ENCODE results near the gene ZNF620.
"Not testable (repeated sequence)": the region's sequence is repeated elsewhere in the genome, so short reads cannot be mapped to it uniquely, and the experiment has no call there.

Gene ZNF620

DNA sequence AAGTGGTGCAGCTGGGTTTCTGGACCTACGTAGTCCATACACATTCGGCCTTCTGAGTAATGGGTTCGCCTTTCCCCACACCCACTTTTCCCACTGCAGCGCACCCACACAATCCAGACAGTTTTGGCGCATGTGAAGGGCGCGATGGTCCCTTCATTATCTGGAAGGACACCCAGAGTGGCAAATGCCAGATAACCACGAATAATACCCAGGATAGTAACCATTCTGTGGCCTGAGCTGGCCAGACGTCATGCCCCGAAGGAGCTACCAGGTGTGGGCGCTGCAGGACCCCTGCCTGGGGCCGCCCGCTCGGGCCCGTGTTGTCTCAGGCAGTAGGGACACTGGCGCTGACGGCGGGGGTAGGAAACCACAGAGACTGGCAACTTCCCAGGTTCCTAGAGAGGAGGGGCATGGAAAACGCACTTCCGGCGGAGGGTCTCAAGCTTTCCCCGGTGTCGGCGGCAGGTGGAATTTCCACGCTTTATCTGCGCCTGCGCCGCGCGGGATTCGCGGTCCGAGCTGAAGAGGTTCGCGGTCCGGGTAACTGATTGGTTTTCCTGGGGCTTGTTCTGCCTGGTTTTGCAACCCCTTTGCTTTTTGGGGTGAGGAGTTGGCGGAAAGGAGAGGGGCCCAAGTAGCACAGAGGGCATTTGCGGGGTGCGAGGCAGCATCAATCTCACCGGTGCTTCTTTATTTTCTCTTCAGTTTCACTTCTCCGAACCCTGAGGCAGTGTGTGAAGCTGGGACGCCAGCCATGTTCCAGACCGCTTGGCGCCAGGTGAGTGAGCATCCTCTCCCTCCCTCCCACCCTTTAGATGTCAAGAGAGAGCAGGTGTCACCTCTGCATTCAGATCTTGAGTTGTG is at the start of gene ZNF620:
ZNF620 (plus strand) TSS at position 441 of the 864 bp plus-strand sequence; CDS start at position 755, 314 bp downstream.
- peak; percentile 33 for DNase-seq (ENCODE audit: low read depth)

DNA sequence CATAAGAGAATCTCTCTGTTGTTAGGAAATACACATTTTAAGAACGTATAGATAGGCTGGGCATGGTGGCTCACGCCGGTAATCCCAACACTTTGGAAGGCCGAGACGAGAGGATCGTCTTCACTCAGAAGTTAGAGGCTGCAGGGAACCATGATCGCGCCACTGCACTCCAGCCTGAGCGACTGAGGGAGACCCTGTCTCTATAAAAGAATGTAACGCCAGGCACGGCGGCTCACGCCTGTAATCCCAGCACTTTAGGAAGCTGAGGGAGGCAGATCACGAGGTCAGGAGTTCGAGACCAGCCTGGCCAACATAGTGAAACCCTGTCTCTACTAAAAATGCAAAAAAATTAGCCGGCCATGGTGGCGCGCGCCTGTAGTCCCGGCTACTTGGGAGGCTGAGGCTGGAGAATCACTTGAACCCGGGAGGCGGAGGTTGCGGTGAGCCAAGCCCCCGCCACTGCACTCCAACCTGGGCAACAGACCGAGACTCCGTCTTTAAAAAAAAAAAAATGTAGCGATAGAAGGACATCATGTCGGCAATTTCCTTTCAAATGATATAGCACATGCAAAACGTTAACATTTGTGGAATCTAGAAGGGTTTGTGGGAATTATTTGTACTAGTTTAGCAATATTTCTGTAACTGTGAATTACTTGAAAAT is 49.4 kb upstream of the ZNF620 start:
- no peak for DNase-seq (ENCODE audit: low read depth)

DNA sequence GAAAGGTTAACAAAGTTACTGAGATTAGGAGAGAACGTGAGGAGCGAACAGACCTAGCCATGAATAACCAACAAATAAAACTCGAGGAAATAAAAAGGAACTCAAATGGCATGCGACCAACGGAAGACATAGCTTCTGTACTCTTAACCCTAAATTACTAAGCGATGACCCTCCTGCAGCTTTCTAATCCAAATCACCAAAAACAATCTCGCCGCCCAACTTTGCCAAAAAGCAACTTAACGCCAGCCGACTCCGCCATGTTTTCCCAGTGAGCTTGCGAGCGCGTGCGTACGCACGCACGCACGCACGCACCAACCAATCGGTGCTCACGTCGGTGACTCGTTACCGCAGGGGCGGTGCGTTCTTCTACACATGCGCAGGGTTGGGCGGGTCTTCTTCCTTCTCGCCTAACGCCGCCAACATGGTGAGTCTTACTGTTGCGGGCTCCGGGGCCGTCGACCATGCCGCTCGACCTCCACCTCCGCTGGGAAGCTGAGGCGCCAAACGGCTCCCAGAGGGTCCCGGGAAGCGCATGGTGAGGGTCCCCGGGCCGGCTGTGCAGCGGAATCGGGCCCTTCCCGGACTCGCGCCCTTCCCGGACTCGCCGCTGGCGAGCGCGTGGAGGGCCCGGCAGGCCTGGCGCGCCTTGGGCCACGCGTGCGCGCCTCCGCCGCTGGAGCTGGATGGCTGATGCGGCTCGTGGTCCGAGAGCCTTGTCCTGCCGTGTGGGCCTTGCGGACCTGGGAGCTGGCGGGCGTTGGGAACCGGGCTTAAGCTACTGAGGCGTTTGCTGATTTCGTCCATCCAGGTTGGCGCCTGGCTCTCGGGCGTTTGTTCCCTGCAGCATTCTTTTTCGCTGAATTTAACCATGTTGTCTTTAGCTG is 48.7 kb upstream of the ZNF620 start, which contains the start of gene RPL14:
RPL14 (plus strand) TSS at position 400 of the 884 bp plus-strand sequence; CDS start at position 533, 133 bp downstream.
- peak; percentile 89 for DNase-seq (ENCODE audit: low read depth)

- DNase-seq (ENCODE audit: low read depth): no peak
Observed at GRCh38 chr3:40458473-40458872, 47.4 kb upstream of the ZNF620 start.

GRCh38 chr3:40460481-40460880 is 45.4 kb upstream of the ZNF620 start:
- not testable (repeated sequence) for DNase-seq (ENCODE audit: low read depth)

GRCh38 chr3:40461161-40461560 is 44.7 kb upstream of the ZNF620 start:
- DNase-seq (ENCODE audit: low read depth): no peak

GRCh38 chr3:40462838-40463237 is 43.0 kb upstream of the ZNF620 start:
- not testable (repeated sequence) for DNase-seq (ENCODE audit: low read depth)

DNA sequence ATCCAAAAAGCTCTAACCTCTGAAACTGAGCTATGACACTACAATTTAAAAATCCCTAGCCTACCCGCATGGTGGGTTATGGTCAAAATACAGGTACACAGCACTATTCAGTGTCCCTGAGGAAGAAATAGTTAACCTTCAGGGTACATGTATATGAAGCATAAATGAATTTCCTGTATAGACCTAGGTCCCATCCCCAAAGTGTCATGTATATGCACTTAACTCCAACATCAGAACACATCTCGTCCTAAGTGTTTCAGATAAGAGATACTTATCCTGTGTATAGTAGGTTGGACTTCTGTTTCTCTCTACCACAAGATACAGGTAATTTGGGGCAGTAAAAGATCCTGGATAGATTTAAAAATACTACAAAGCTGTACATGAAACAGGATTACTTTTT is 42.3 kb upstream of the ZNF620 start:
- DNase-seq (ENCODE audit: low read depth): no peak

GRCh38 chr3:40464339-40465110 is 41.3 kb upstream of the ZNF620 start:
- no peak for DNase-seq (ENCODE audit: low read depth)

GRCh38 chr3:40465111-40465407 is 40.8 kb upstream of the ZNF620 start:
- no peak for DNase-seq (ENCODE audit: low read depth)

GRCh38 chr3:40465456-40465855 is 40.4 kb upstream of the ZNF620 start:
- no peak for DNase-seq (ENCODE audit: low read depth)

DNA sequence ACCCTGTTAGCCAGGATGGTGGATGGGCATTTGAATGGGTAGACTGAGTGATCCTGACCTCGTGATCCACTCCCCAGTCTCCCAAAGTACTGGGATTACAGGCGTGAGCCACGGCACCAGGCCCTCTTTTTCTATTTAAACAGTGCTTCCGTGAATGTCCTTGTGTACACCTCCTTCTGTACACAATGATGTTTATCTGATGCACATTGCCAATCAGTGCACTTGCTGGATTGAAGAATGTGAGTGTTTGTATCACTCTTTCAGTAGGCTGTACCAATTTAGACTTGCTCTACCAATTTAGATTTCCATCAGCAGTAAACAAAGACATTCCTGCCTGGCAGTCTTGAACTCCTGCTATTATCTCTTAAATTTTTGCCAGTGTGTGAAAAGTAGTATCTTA is 37.8 kb upstream of the ZNF620 start:
- no peak for DNase-seq (ENCODE audit: low read depth)

DNA sequence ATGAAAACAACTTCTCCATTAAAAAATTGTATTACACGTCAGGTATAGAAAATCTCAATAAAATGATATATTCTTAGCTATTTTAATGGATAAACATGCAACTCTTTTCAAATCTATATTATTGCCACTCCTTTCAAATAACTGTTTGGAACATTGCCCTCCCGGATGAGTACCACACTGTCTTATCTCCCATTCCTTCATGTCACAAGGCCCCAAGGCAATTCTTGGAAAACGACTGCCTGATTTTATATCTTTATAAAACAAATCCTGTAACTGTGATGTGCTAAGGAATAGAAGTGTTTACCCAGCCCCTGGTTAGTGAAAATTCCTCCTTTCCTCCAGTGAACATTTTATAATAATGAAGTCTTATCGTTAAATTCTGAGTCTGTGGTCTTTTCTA is 35.1 kb upstream of the ZNF620 start:
- DNase-seq (ENCODE audit: low read depth): no peak

DNA sequence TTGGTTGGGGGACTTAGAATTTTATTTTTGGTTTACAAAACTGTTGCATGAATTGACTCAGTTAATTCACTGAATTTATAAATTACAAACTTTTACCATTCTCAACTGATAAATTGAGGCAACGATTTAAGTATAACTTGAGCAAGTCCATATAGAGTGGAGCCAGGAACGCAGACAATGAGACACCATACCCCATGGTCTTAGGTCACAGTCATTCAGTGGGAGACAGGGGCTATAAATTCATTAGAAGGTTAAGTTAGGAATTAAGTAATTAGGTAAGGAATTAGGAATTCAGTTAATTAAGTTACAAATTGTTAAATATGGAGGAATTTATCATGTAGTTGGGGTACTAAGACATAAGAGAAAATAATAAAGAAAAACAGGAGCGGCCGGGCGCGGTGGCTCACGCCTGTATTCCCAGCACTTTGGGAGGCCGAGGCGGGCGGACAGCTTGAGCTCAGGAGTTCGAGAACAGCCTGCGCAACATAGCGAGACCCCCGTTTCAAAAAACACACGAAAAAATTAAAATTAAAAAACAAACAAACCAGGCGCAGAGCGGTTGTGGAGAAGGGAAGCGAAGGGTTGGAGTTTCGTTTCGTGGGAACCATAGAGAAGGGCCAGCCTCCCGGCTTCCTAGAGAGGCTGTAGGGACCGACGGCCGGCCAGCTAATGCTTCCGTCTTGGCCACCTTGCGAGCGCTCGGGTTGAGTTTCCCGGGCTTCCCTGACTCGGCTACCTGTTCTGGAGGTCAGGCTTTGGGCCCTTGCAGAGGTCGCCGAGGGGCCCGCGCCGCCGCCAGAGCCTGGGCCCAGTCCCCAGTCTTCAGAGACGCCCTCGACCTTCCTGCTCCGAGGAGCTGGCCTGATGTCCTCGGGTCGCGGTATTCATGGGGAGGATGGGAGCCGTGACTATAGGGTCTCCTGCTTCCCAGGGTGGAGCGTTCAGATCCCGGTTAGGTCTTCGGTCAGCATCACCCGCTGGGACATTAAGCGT is 29.1 kb upstream of the ZNF620 start, which contains the start of gene ZNF619:
ZNF619 (plus strand) TSS at position 645 of the 993 bp plus-strand sequence. CDS start 858 bp downstream, outside the sequence.
- DNase-seq (ENCODE audit: low read depth): peak; percentile 23

GRCh38 chr3:40477666-40478065 is 28.2 kb upstream of the ZNF620 start:
- no peak for DNase-seq (ENCODE audit: low read depth)

DNA sequence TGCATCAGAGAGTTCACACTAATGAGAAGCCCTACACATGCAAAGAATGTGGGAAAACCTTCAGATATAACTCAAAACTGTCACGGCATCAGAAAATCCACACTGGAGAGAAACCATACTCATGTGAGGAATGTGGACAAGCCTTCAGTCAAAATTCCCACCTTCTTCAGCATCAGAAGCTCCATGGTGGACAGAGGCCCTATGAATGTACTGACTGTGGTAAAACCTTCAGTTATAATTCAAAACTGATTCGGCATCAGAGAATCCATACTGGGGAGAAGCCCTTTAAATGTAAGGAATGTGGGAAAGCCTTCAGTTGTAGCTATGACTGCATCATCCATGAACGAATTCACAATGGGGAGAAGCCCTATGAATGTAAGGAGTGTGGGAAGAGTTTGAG is 18.7 kb upstream of the ZNF620 start:
- no peak for DNase-seq (ENCODE audit: low read depth)

DNA sequence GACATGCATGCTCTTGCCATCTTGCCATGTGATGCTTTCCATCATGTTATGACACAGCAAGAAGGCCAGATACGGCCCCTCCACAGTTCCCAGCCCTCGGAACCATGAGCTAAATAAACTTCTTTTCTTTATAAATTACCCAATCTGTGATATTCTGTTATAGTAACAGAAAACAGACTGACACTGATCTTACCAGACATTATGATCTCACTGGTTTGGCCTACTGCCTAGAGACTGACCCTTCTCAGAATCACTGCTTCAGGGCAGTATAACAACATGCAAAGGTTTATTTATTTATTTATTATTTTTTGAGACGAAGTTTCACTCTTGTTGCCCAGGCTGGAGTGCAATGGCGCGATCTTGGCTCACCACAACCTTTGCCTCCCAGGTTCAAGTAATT is 14.9 kb upstream of the ZNF620 start:
- no peak for DNase-seq (ENCODE audit: low read depth)

DNA sequence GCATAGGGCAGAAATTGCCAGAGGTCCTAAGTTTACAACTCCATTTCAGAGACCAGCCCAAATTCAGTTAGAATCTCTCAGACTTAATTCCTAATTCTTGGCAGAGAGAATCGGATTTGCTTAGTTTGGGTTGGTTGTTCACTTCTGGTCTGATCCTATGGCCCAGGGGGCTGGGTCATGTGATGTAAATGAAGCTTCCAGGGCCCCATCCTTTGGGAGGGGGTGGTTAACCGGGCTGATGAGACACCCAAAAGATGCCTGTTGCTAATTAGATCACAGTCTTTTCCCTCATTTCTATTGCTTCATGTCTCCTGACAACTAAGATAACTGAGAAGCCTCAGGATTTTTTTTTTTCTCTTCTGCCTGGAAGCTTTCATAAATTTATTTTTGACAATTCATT is 11.1 kb upstream of the ZNF620 start:
- no peak for DNase-seq (ENCODE audit: low read depth)

DNA sequence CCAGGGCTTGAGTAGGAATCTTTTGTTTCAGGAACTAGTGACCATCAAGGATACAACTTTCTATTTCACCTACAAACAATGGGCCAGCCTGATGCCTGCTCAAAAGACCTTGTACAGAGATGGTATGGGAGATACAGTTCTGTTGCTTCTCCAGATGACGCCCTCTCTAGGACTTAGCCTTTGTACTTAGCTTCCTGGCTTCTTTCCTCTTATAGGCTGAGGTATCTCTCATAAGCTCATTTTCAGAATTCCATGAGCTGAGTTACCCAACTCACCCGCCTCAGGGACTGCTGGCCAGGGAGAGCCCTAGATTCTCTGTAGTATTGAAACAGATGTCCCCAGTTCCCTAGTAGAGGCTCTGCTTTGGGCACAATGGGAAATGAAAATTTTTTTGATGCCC is 8.6 kb upstream of the ZNF620 start:
- DNase-seq (ENCODE audit: low read depth): no peak

DNA sequence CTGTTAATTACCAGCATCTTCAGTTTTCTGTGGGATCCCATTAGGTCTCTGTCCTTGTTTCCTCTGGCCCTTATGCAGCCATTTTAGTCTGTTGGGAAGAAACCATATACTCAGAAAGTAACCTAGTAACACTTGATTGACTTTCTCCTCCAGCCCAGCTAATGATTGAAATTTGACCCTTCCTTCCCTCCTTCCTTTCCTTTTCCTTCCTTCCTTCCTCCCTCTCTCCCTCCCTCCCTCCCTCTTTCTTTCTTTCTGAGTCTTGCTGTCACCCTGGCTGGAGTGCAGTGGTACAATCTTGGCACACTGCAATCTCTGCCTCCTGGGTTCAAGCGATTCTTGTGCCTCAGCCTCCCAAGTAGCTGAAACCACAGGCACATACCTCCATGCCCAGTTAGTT is 5.9 kb upstream of the ZNF620 start:
- no peak for DNase-seq (ENCODE audit: low read depth)

Measured in activated T-helper 1 cell treated with Interleukin-2 at 50 U/mL for 16 hours (primary cell).